A204.1 (cell line): Measurements from ENCODE around the gene DIMT1.

Experiments used
- FAIRE-seq: peaks from 2 replicates; lab custom pipeline; 2012; peaks lifted over from hg19 to GRCh38; lab: Jason Lieb, UNC

DIMT1 gene

GRCh38 chr5:62369039-62369438 is 34.7 kb downstream of the DIMT1 start:
- no peak for FAIRE-seq

DNA sequence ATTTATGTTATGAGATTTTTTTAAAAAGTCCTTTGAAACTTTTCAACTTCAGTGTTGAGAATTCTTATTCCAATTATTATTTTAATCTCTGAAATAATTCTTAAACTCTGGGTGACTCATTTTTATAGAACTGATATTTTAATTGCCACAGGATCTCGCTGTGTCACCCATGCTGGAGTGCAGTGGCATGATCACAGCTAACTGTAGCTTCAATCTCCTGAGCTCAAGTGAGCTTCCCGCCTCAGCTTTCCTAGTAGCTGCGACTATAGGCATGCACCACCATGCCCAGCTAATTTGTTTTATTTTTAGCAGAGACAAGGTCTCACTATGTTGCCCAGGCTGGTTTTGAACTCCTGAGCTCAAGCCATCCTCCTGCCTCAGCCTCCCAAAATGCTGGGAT is 41.0 kb downstream of the DIMT1 start:
- no peak for FAIRE-seq

- peak; percentile 85 for FAIRE-seq
These were observed 49.5 kb downstream of the DIMT1 start for GRCh38 chr5:62354028-62354874.

GRCh38 chr5:62348723-62349481 is 54.8 kb downstream of the DIMT1 start:
- FAIRE-seq, result peak; percentile 93

GRCh38 chr5:62347928-62348327 is 55.8 kb downstream of the DIMT1 start:
- FAIRE-seq, result no peak

GRCh38 chr5:62346748-62347147 is 57.0 kb downstream of the DIMT1 start:
- FAIRE-seq, result no peak

DNA sequence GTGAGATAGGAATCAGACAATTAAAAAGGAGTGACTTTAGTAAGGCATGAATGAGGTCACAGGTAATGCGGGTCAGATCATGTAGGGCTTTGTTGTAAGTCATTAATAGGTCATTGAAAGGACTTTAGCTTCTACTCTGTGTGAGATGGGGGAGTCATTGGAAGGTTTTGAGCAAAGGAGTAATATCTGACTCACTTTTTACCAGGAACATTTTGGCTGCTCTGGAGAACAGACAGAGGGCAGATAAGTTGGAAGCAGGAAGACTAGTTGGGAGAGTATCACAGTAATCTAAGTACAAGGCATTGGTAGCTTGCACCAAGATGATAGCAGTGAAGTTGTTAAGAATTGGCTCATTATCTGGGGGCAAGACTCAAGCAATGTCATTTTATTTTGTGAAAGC is 60.3 kb downstream of the DIMT1 start:
- no peak for FAIRE-seq

DNA sequence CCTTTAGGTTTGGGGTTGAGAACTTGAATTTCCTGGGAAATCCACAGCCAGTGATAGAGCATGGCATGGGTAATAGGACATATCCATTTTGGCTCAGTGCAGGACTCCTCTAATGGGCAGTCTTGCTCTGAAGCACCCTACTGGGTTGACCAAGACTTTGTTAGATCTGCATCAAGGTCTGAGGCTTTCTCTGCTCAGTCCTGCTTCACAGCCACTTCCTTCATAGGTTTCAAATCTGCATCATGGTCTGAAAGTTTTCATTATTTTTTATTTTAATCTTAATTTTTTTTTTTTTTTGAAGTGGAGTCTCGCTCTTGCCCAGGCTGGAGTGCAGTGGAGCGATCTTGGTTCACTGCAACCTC is 61.2 kb downstream of the DIMT1 start:
- FAIRE-seq, result no peak

GRCh38 chr5:62341783-62342475 is 61.8 kb downstream of the DIMT1 start:
- no peak for FAIRE-seq

DNA sequence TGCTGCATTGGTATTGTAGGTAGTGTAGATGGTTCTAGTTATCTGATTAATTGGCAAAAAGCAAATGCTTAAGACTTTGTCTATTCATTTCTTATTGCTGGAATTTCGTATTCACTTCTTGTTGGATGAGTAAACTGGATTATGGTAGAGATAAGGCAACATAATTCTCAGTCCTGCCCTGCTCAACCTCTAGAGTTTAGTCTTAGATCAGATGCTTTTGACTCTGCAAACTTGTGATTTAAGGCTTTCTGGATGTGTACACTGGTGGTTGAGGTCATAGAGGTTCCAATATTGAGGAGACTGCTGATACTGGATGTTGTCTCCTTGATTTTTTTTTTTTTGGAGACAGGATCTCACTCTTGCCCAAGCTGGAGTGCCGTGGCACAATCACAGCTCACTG is 62.7 kb downstream of the DIMT1 start:
- FAIRE-seq, result no peak

- peak; percentile 90 for FAIRE-seq
These were observed 63.3 kb downstream of the DIMT1 start for GRCh38 chr5:62340392-62340791.
